HCT116 (cell line): Measurements from ENCODE around the gene GRAP. TPM values are rescaled to one million over a fixed set of nuclear protein-coding genes. Genes with fewer than 3 reads are reported as not detected.
A peak's percentile ranks its signal among the peaks of the same experiment; 100 is the strongest.

Source experiments
- ATAC-seq: fragments of 200-7000 bp; cut with Tn5 transposase; 2 replicates; pipeline ENCODE4 v1.9.1; 2020; ENCODE audit warnings: mild to moderate bottlenecking, moderate library complexity
- BruUV-seq: library from RNA; stranded (reverse); fragments of 400-500 nt; replicated peaks from 2 replicates; lab custom pipeline; 2021; lab: Mats Ljungman, UMichigan
- CTCF ChIA-PET: fragments of 300-600 bp; sonication (Branson Sonifier 250); formaldehyde crosslinking; loops from one replicate; lab custom pipeline; 2021; ENCODE audit warnings: antibody characterized with exemption; lab: Charles Lee
- POLR2A ChIA-PET: fragments of 300-600, 350-600 bp; sonication (Branson Sonifier 250); formaldehyde crosslinking; loops from one replicate; lab custom pipeline; 2021; ENCODE audit warnings: antibody characterized with exemption; lab: Charles Lee
- RAD21 ChIA-PET, 2 experiments: fragments of 300-600 bp; sonication (Branson Sonifier 250); formaldehyde crosslinking; loops; one replicate each; lab custom pipeline; 2023; ENCODE audit warnings: low total read pairs in 2 of 2; ENCODE audit not compliant: uncharacterized antibody in 2 of 2, unreplicated experiment in 2 of 2, low non-redundant PET in 1 of 2; lab: Charles Lee
- DNase-seq: peaks from one replicate; pipeline ENCODE4 v3.0.0-alpha.2; 2010; ENCODE audit warnings: low read depth, low spot score
- H2AFZ ChIP-seq: fragments of 200-600 bp; shearing (Covaris generic), sonication (generic); 2 replicates; pipeline ENCODE4 v1.6.1; 2017; ENCODE audit warnings: low read depth, mixed run types, mixed read lengths, antibody characterized with exemption, low read length; ENCODE audit not compliant: poor library complexity, severe bottlenecking
- H3K27ac ChIP-seq: 2 replicates; pipeline ENCODE4 v1.5.1; 2012; ENCODE audit warnings: low read depth, low read length
- H3K27me3 ChIP-seq: fragments of 200-600 bp; sonication (generic); 2 replicates; pipeline ENCODE4 v1.6.1; 2016; ENCODE audit warnings: mixed run types, low read length, mixed read lengths; ENCODE audit not compliant: insufficient read depth
- H3K36me3 ChIP-seq, 2 experiments: fragments of 200-500 bp in 1 of 2; fragments of 200-600 bp in 1 of 2; sonication (Bioruptor generic) in 1 of 2; sonication (generic) in 1 of 2; 2 replicates each; pipeline versions ENCODE4 v1.5.1 to v1.6.1; 2014 to 2016; ENCODE audit warnings: low read length in 2 of 2, inconsistent platforms in 1 of 2, mixed read lengths in 1 of 2, mixed run types in 1 of 2; ENCODE audit not compliant: insufficient read depth in 2 of 2, control insufficient read depth in 1 of 2
- H3K4me1 ChIP-seq, 2 experiments: fragments of 200-600 bp in 1 of 2; sonication (generic) in 1 of 2; 2 replicates each; pipeline versions ENCODE4 v1.5.1 to v1.6.1; 2012 to 2017; ENCODE audit warnings: low read length in 2 of 2, inconsistent platforms in 1 of 2, mild to moderate bottlenecking in 1 of 2, mixed read lengths in 1 of 2, mixed run types in 1 of 2, moderate library complexity in 1 of 2; ENCODE audit not compliant: insufficient read depth in 2 of 2, control insufficient read depth in 1 of 2
- H3K4me2 ChIP-seq: fragments of 200-600 bp; sonication (generic); 2 replicates; pipeline ENCODE4 v1.6.1; 2017; ENCODE audit warnings: mixed run types, low read length, mixed read lengths
- H3K4me3 ChIP-seq, 2 experiments: fragments of 200-600 bp in 1 of 2; sonication (generic) in 1 of 2; replicated peaks in 1 of 2; 2 replicates each; pipeline ENCODE4 v1.5.1; 2011 to 2016; ENCODE audit warnings: low read length in 2 of 2, control low read depth in 1 of 2, low read depth in 1 of 2, mild to moderate bottlenecking in 1 of 2, mixed read lengths in 1 of 2, mixed run types in 1 of 2
- H3K79me2 ChIP-seq: fragments of 200-600 bp; sonication (generic); 2 replicates; pipeline ENCODE4 v1.6.1; 2017; ENCODE audit warnings: mild to moderate bottlenecking, mixed run types, low read length, moderate library complexity, mixed read lengths; ENCODE audit not compliant: insufficient read depth
- H3K9ac ChIP-seq: fragments of 200-600 bp; sonication (generic); 2 replicates; pipeline ENCODE4 v1.6.1; 2016; ENCODE audit warnings: low read length, mixed read lengths
- H3K9me2 ChIP-seq: fragments of 200-600 bp; sonication (generic), shearing (Covaris generic); 2 replicates; pipeline ENCODE4 v1.6.1; 2017; ENCODE audit warnings: mixed run types, mild to moderate bottlenecking, moderate library complexity; ENCODE audit not compliant: insufficient read depth
- H3K9me3 ChIP-seq, 2 experiments: fragments of 200-500 bp in 1 of 2; fragments of 200-600 bp in 1 of 2; sonication (Bioruptor generic) in 1 of 2; sonication (generic) in 1 of 2; 2 replicates each; pipeline ENCODE4 v1.6.1; 2014 to 2017; ENCODE audit warnings: low read length in 2 of 2, mixed read lengths in 2 of 2, inconsistent platforms in 1 of 2, low read depth in 1 of 2, mild to moderate bottlenecking in 1 of 2, mixed run types in 1 of 2, moderate library complexity in 1 of 2; ENCODE audit not compliant: control insufficient read depth in 1 of 2, insufficient read depth in 1 of 2
- H4K20me1 ChIP-seq: fragments of 200-600 bp; sonication (generic), shearing (Covaris generic); 2 replicates; pipeline ENCODE4 v1.6.1; 2017; ENCODE audit warnings: mixed run types, mild to moderate bottlenecking, moderate library complexity; ENCODE audit not compliant: insufficient read depth
- CBX3 ChIP-seq: IDR thresholded peaks from 2 replicates; pipeline ENCODE4 v1.6.1; 2012; ENCODE audit warnings: low read depth
- CEBPB ChIP-seq: IDR thresholded peaks from 2 replicates; pipeline ENCODE4 v1.6.1; 2012; ENCODE audit warnings: low read depth
- CTCF ChIP-seq, 3 experiments: fragments of 200-600 bp in 1 of 3; sonication (generic) in 1 of 3; IDR thresholded peaks in 2 of 3; conservative IDR thresholded peaks in 1 of 3; 2 replicates each; pipeline ENCODE4 v1.5.1; 2012 to 2017; ENCODE audit warnings: low read depth in 2 of 3, low read length in 2 of 3, antibody characterized with exemption in 1 of 3, borderline replicate concordance in 1 of 3, control low read depth in 1 of 3, mild to moderate bottlenecking in 1 of 3, mixed read lengths in 1 of 3, mixed run types in 1 of 3, moderate library complexity in 1 of 3; ENCODE audit not compliant: insufficient read depth in 1 of 3
- EZH2phosphoT487 ChIP-seq: fragments of 200-600 bp; IDR thresholded peaks from 2 replicates; pipeline ENCODE4 v1.6.1; 2018; ENCODE audit warnings: antibody characterized with exemption, borderline replicate concordance
- JUND ChIP-seq: IDR thresholded peaks from 2 replicates; pipeline ENCODE4 v1.6.1; 2012
- MAX ChIP-seq: IDR thresholded peaks from 2 replicates; pipeline ENCODE4 v1.6.1; 2012
- REST ChIP-seq: IDR thresholded peaks from 2 replicates; pipeline ENCODE4 v1.6.1; 2012; ENCODE audit warnings: low read depth
- SP1 ChIP-seq: IDR thresholded peaks from 2 replicates; pipeline ENCODE4 v1.6.1; 2012; ENCODE audit warnings: low read depth
- TCF7L2 ChIP-seq: IDR thresholded peaks from 2 replicates; pipeline ENCODE4 v1.7.0; 2011; ENCODE audit warnings: borderline replicate concordance, inconsistent platforms; ENCODE audit not compliant: insufficient read depth, insufficient read length; ENCODE audit errors: extremely low read depth
- YY1 ChIP-seq: IDR thresholded peaks from 2 replicates; pipeline ENCODE4 v1.6.1; 2011; ENCODE audit warnings: low read length, low read depth, moderate library complexity, mild to moderate bottlenecking; ENCODE audit not compliant: insufficient replicate concordance; ENCODE audit errors: extremely low read depth
- intact Hi-C: fragments of 100-400 bp; cut with micrococcal nuclease; formaldehyde crosslinking; loops from 2 replicates; pipeline ENCODE4 v1.10.0; 2022
- total RNA-seq: library from RNA; stranded (reverse); gene quantifications from one replicate; pipeline ENCODE4 v1.2.1, GENCODE V29; 2021; ENCODE audit not compliant: unreplicated experiment

GRAP gene
- total RNA-seq, 1 experiment from 2014 or later: 0.27 TPM

GRCh38 chr17:19001907-19002590, 44.7 kb downstream of the GRAP start:
- Histone ChIP-seq H3K4me2 (no peak overlapping the region), H4K20me1 (no peaks in the 10 kb centered on the region; the same call in 1 of the 2 replicates), H3K9me2 (no peaks in the 10 kb centered on the region), H3K36me3 (peaks cover 9 to 53% of the 10 kb centered on the region in 2 experiments; a peak in 3 of 4 replicates), H3K4me3 (no peak overlapping the region), H3K27ac (no peak overlapping the region; the same call in 1 of the 2 replicates), H3K27me3 (no peaks in the 10 kb centered on the region), H3K9me3 (no peaks in the 10 kb centered on the region), H3K79me2 (peaks cover 71% of the 10 kb centered on the region), H3K9ac (no peak overlapping the region), H3K4me1 (peaks cover 13 to 32% of the 10 kb centered on the region in 2 experiments; a peak in 3 of 4 replicates), H2AFZ (no peak overlapping the region)
- TSS peak; percentile 39 for BruUV-seq
- TF ChIP-seq JUND (no peak), CTCF (IDR thresholded peaks at IDR 0.05 in 2 of 3, conservative IDR thresholded peaks at IDR 0.05 in 1 of 3; ENCODE audit: borderline replicate concordance in 1 of 3, insufficient read depth in 1 of 3, low read depth in 2 of 3, low read length in 2 of 3) (no peak), EZH2phosphoT487 (no peak)
- ATAC-seq (no peak), DNase-seq (no peak)
- ChIA-PET RAD21 (no interaction called here), CTCF (no interaction called here), POLR2A (no interaction called here)
- intact Hi-C loops: no loop called here

GRCh38 chr17:19000531-19001325, 46.0 kb downstream of the GRAP start:
- intact Hi-C loops: no loop called here
- Histone ChIP-seq H3K36me3 (peaks cover 9 to 66% of the 10 kb centered on the region in 2 experiments; a peak in 3 of 4 replicates), H2AFZ (no peak overlapping the region), H3K4me3 (no peak overlapping the region), H3K4me1 (peaks cover 13 to 31% of the 10 kb centered on the region in 2 experiments; a peak in 3 of 4 replicates), H3K79me2 (peaks cover 84% of the 10 kb centered on the region), H3K9me3 (peaks cover 0 to 5% of the 10 kb centered on the region in 2 experiments; a peak in 2 of 4 replicates), H3K9ac (no peak overlapping the region), H3K9me2 (no peaks in the 10 kb centered on the region), H3K27ac (no peak overlapping the region), H3K27me3 (no peaks in the 10 kb centered on the region), H4K20me1 (no peaks in the 10 kb centered on the region; the same call in 1 of the 2 replicates), H3K4me2 (no peak overlapping the region)
- DNase-seq (no peak), ATAC-seq (no peak)
- ChIA-PET RAD21 (no interaction called here), POLR2A (no interaction called here), CTCF (no interaction called here)
- TF ChIP-seq JUND (no peak), TCF7L2 (no peak), REST (no peak), MAX (no peak), CBX3 (no peak), SP1 (no peak), YY1 (no peak), CEBPB (no peak)
- BruUV-seq: no TSS peak
